NT2/D1 (cell line): ENCODE results near the gene RTL1.
A peak's percentile ranks its signal among the peaks of the same experiment; 100 is the strongest.

Experiments used
- DNase-seq: peaks from one replicate; pipeline ENCODE4 v3.0.0-alpha.2; 2011; ENCODE audit warnings: low read depth, low spot score
- H3K27me3 ChIP-seq: 2 replicates; pipeline ENCODE4 v1.6.0; 2011; ENCODE audit warnings: mild to moderate bottlenecking; ENCODE audit not compliant: insufficient read length, insufficient read depth
- H3K36me3 ChIP-seq: 2 replicates; pipeline ENCODE4 v1.6.1; 2011; ENCODE audit warnings: mild to moderate bottlenecking, low read length, mixed read lengths; ENCODE audit not compliant: insufficient read depth, insufficient read length
- H3K4me1 ChIP-seq: 2 replicates; pipeline ENCODE4 v1.5.1; 2011; ENCODE audit not compliant: insufficient read depth, insufficient read length
- H3K4me3 ChIP-seq: 2 replicates; pipeline ENCODE4 v1.5.1; 2011; ENCODE audit warnings: low read depth; ENCODE audit not compliant: insufficient read length
- H3K9ac ChIP-seq: 2 replicates; pipeline ENCODE4 v1.6.0; 2011; ENCODE audit warnings: low read depth; ENCODE audit not compliant: insufficient read length
- H3K9me3 ChIP-seq: 2 replicates; pipeline ENCODE4 v1.5.1; 2011; ENCODE audit warnings: mild to moderate bottlenecking, low read length; ENCODE audit not compliant: insufficient read depth
- SUZ12 ChIP-seq: IDR thresholded peaks from 2 replicates; pipeline ENCODE4 v1.6.1; 2011; ENCODE audit not compliant: insufficient read length, insufficient read depth; ENCODE audit errors: extremely low read depth
- YY1 ChIP-seq: IDR thresholded peaks from 2 replicates; pipeline ENCODE4 v1.6.1; 2011; ENCODE audit not compliant: insufficient read length, insufficient read depth
- ZNF274 ChIP-seq: IDR thresholded peaks from 2 replicates; pipeline ENCODE4 v1.6.1; 2011; ENCODE audit warnings: mild to moderate bottlenecking, low read depth, low read length

The RTL1 gene

GRCh38 chr14:100834794-100835547 lies 68.6 kb downstream of the RTL1 start:
- Histone ChIP-seq H3K9me3 (no peaks in the 10 kb centered on the region), H3K36me3 (no peaks in the 10 kb centered on the region), H3K27me3 (no peaks in the 10 kb centered on the region), H3K4me3 (no peak overlapping the region), H3K9ac (no peak overlapping the region), H3K4me1 (peaks cover 21% of the 10 kb centered on the region)
- TF ChIP-seq SUZ12 (no peak), YY1 (no peak), ZNF274 (no peak)
- DNase-seq: no peak

- TF ChIP-seq YY1: no peak
- TF ChIP-seq SUZ12: no peak
- no peak for TF ChIP-seq ZNF274
- Histone ChIP-seq H3K36me3 (no peaks in the 10 kb centered on the region), H3K27me3 (no peaks in the 10 kb centered on the region), H3K9me3 (no peaks in the 10 kb centered on the region), H3K4me1 (peaks cover 17% of the 10 kb centered on the region), H3K9ac (no peak overlapping the region), H3K4me3 (no peak overlapping the region)
- no peak for DNase-seq
These were observed 69.3 kb downstream of the RTL1 start for GRCh38 chr14:100834082-100834793.

GRCh38 chr14:100832311-100832960 lies 71.1 kb downstream of the RTL1 start:
- no peak for TF ChIP-seq SUZ12
- TF ChIP-seq ZNF274: no peak
- Histone ChIP-seq H3K27me3 (no peaks in the 10 kb centered on the region), H3K9me3 (no peaks in the 10 kb centered on the region), H3K9ac (peak overlapping the region; percentile 27), H3K4me1 (peaks cover 10% of the 10 kb centered on the region), H3K36me3 (no peaks in the 10 kb centered on the region), H3K4me3 (peak overlapping the region; percentile 9)
- no peak for DNase-seq

GRCh38 chr14:100830681-100831080 lies 72.8 kb downstream of the RTL1 start:
- no peaks in the 10 kb centered on the region for H3K36me3 ChIP-seq
- DNase-seq: no peak
- no peaks in the 10 kb centered on the region for H3K27me3 ChIP-seq
- H3K9ac ChIP-seq: peak overlapping the region; percentile 51
- peaks cover 8% of the 10 kb centered on the region for H3K4me1 ChIP-seq
- no peak overlapping the region for H3K4me3 ChIP-seq
- TF ChIP-seq YY1 (no peak), ZNF274 (no peak), SUZ12 (no peak)
- H3K9me3 ChIP-seq: no peaks in the 10 kb centered on the region; the same call in 1 of the 2 replicates
